HG03097 (cell line): ENCODE measurements around the gene WIZ.
"Not testable (repeated sequence)": the region's sequence is repeated elsewhere in the genome, so short reads cannot be mapped to it uniquely, and the experiment has no call there.

ENCODE experiments used
- ATAC-seq: cut with Tn5 transposase; IDR thresholded peaks from one replicate; pipeline ENCODE4 v1.9.1; 2021; ENCODE audit not compliant: unreplicated experiment, low FRiP score

The WIZ gene

DNA sequence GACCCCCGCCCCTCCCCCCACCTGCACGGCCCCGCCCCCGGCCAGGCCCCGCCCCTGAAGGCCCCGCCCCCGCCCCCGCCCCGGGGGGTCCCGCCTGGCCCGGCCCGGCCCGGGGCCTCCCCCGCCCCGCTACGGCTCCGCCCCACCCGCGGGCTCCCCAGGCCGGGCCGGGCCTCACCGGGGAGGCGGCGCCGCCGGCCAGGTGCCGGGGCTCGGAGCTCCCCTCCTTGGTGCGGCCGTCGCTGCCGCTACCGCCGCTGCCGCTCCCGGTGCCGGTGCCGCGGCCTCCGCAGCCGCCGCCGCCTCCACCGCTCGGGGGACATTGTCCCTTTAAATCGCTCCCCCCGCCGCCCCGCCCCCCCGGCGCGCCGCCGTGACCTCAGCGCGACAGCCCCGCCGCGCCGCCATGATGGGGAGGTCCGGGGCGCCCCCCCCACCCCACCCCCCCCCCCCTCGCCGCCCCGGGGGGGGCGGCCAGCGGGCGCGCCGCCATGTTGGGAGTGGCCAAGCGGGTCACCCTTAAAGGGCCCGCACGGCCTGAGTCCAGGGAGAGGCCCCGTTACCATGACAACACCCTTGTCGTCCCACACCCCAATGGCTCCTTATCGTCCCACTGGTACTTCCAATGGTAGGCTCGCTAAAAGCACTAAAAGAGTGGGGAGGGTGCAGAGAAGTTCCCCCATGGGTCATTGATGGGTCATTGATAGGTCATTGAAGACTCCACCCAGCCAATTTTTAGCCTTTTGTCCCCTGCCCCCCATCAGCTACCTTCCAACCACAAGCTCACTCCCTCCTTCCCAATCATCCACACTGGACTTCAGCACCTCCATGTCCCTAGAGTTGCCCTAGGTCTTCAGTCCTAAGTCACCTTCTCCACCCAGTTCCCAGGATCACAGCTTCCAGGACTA lies at the start of gene WIZ:
Gene WIZ (minus strand): TSS at position 337 of the 908 bp plus-strand sequence. CDS start 1,649 bp downstream, outside the sequence.
- peak; percentile 35 for ATAC-seq

- ATAC-seq: no peak
Measured at GRCh38 chr19:15498910-15499309, 49.2 kb upstream of the WIZ start.

DNA sequence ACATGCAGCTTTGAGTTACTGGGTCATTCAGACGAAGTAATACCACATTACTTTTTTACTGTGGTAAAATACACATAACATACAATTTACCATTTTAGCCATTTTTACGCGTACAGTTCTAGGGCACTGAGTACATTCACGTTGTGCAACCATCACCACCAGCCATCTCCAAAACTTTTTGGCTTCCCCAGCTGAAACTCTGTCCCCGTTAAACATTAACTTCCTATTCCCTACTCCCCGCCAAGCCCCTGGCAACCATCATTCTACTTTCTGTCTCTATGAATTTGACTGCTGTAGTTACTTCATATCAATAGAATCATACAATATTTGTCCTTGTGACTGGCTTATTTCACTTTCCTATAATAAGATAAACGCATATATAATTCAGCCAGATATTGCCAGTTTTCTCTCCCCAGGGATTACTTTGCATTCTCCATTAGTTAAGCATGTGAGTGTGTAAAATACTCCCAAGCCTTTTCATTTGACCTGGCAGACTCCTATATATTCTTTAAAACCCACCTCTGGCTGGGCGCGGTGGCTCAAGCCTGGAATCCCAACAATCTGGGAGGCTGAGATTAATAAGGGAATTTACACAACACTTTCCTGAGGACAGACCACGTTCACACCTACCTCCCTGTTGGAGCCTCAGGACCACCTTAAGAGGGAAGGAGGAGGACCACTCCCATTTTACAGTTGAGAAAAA lies 48.6 kb upstream of the WIZ start:
- ATAC-seq: no peak

- ATAC-seq: no peak
Measured at GRCh38 chr19:15495151-15495550, 45.4 kb upstream of the WIZ start.

DNA sequence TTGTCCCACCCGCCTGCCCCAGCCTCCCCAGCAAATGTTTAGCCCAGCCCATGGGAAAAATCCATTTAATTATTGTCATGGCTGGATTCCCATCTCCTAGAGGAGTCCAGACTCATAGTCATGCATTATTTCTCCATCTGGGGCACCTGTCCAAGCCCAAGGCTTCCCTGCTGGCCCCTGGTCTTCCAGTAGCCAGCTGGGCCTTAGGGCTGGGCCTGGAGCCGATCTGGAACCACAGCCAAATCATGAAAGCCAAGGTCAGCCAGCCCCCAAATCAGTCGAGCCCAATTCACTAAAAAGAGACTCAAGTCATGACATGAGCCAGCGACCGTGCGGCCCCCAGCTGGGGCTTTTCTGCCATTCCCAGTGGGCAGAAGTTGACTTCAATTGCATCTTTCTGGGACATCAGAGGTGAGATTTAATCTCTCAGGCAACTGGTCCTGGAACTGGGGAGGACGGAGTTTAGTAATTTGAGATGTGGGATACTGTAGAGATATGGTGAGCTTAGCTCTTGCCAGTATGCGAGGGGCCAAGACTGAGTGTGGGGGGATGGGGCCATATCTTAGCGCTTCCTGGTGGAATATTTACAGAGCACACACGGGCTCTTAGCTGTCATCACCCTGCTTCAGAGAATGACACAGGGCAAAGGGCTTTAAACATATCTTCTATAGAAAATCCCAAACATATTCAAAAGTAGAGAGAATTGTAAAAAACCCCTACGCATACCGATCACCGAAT lies 38.9 kb upstream of the WIZ start:
- no peak for ATAC-seq

GRCh38 chr19:15487038-15487437 lies 37.3 kb upstream of the WIZ start:
- no peak for ATAC-seq

DNA sequence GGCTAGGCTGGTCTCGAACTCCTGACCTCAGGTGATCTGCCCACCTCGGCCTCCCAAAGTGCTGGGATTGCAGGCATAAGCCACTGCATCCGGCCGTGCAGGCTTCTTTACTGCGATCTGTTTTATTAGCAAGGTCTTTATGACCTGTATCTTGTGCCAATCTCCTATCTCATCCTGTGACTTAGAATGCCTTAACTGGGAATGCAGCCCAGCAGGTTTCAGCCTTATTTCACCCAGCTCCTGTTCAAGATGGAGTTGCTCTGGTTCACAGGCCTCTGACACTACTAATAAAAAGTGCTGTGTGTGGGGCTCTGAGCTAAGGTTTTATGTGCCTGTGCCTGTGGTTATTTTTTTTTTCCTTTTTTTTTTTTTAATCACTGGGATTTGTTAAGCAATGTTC lies 36.0 kb upstream of the WIZ start:
- not testable (repeated sequence) for ATAC-seq

GRCh38 chr19:15480996-15481395 lies 31.2 kb upstream of the WIZ start:
- not testable (repeated sequence) for ATAC-seq

DNA sequence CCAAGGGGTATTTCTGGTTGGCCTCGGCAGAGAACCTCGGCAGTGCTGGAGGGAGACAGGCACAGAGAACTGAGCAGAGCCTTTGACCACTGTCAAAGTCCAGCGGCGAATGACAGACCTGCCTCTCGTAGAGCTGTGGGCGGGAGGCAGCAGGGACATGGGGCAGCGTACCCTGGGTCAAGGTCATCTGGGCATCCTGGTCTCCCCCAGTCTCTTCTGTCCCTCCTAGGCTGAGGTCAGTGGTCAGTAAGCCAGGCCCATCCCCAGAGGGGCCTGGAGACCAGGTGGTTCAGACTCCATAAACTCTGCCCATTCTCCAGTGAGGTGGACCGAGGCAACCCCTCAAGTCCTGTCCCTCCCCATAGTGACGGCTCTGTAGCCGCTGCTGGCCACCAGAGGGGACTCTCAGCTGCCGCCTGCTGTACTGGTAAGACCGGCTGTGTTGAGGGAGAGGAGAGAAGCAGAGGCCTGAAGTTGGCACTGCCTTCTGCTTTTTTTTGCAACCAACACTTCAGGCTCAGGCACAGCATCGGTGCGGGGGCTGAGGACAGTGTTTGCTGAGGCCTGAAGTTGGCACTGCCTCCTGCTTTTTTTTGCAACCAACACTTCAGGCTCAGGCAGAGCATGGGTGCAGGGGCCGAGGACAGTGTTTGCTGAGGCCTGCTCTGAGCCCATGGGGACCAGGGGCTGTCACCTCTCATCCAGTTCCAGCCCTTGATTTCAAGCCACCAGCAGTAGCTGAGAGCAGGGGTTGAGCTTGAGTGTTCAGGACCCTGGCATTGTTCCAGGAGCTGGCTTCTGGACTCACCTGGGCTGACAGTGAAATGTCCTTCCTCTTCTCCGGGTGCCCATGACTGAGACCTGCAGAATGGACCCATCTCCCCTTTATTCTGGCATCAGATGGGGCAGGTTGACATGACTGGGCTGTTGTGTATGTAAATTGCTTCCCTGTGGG lies 29.9 kb upstream of the WIZ start, which contains the start of gene PGLYRP2:
Gene PGLYRP2 (minus strand): TSS at position 111 of the 955 bp plus-strand sequence. CDS start 130 bp downstream, outside the sequence.
- no peak for ATAC-seq

GRCh38 chr19:15476325-15476724 lies 26.6 kb upstream of the WIZ start:
- no peak for ATAC-seq

DNA sequence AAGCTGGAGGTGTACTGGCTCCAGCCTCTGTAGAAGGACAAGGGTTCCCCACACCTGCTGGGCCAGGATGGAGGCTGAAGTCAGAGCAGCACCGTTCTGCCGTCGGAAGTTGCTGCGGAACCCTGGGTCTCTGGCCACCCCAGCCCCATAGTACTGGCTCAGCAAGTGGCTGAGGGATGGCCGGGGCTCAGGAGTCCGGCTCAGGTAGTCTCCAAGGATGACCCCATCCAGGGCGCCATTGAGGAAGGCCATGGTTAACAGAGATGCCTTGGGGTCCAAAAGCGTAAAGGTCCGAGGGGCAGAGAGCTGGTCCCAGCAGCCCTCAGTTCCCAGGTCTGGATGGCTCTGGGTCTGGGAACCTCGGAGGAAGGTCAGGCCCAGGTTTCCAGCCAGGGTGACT lies 25.9 kb upstream of the WIZ start:
- ATAC-seq: no peak

GRCh38 chr19:15475169-15475568 lies 25.4 kb upstream of the WIZ start:
- ATAC-seq: no peak

GRCh38 chr19:15473821-15474220 lies 24.1 kb upstream of the WIZ start:
- ATAC-seq: not testable (repeated sequence)

GRCh38 chr19:15471639-15472101 lies 21.9 kb upstream of the WIZ start:
- ATAC-seq: no peak

GRCh38 chr19:15469513-15470297 lies 19.9 kb upstream of the WIZ start:
- ATAC-seq: no peak

DNA sequence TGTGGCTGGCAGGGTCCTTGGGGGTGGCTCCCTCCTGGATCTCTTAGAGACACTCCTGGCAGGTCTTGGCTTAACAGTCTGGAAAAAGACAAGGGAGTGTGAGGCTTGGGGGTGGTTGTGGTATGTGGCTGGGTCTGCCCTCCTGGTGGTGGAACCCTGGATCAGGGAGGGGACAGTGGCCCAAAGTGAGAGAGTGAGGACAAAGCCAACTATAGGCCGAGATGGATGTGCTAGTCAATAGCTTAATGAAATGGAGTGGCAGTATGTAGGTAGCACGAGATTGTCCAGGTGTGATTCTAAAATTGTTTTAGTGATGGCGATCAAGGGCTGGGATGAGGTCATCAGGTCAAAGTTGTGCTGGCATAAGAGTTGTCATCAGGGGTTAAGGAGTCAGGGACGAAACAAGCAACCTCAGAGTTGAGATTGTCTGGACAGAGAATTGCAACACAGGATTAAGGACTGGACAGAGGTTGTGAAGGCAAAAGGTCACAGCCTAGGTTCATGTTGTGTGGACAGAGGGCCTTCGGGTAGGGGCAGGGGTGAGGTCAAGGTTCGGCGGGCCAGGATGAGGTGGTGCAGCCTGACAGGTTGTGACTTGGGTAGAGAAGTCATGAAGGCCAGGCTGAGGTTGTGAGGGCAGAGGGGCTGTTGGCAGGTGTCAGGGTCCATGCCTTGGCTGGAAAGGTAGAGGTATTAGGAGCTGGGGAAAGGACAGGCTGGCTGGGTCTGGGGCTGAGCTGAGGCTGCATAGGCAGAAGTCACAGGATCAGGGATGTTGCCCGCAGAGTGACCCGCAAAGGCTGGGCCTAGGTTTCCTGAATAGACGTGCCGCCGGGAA lies 19.1 kb upstream of the WIZ start:
- no peak for ATAC-seq

DNA sequence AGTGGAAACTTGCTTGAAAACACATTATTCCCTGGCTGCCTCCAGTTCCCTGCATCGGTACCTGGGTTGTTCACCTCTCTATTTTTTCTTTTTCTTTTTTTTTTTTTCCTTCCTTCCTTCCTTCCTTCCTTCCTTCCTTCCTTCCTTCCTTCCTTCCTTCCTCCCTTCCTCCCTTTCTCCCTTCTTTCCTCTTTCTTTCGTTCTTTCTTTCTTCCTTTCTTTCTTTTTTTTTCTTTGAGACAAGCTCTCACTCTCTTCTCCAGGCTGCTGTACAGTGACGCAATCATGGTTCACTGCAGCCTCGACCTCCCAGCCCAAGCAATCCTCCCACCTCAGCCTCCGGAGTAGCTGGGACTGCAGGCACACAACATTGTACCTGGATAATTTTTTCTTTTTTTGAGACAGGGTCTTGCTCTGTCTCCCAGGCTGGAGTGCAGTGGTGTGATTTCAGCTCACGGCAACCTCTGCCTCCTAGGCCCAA lies 18.0 kb upstream of the WIZ start:
- ATAC-seq: no peak
